ENCODE results near the gene MDN1.

- TF ChIP-seq ESRRG (CRISPR knock-in tag; IDR thresholded peaks at IDR 0.05) (no peak), POU6F1 (CRISPR knock-in tag; IDR thresholded peaks at IDR 0.05; ENCODE audit: borderline replicate concordance, low read depth) (no peak), ZC3H10 (CRISPR knock-in tag; IDR thresholded peaks at IDR 0.05) (no peak), CSDC2 (CRISPR knock-in tag; IDR thresholded peaks at IDR 0.05) (no peak), ZFP3 (CRISPR knock-in tag; IDR thresholded peaks at IDR 0.05) (no peak), CREB5 (CRISPR knock-in tag; IDR thresholded peaks at IDR 0.05; ENCODE audit: low read depth) (no peak), TSHZ2 (CRISPR knock-in tag; IDR thresholded peaks at IDR 0.05) (no peak), ZNF8 (CRISPR knock-in tag; IDR thresholded peaks at IDR 0.05) (no peak), PATZ1 (CRISPR knock-in tag; IDR thresholded peaks at IDR 0.05; ENCODE audit: borderline replicate concordance) (no peak)
Measured at GRCh38 chr6:89793586-89793985, 26.0 kb downstream of the MDN1 start.
